H1 (cell line): ENCODE data around the gene TLE3. TPM values are rescaled to one million over a fixed set of nuclear protein-coding genes. Genes with fewer than 3 reads are reported as not detected.

ENCODE experiments used
- CTCF ChIA-PET: fragments of 300-600 bp; sonication (Branson Sonifier 250); formaldehyde crosslinking; loops from one replicate; lab custom pipeline; 2021; ENCODE audit not compliant: partially characterized antibody; lab: Charles Lee
- POLR2A ChIA-PET: fragments of 300-600 bp; sonication (Branson Sonifier 250); formaldehyde crosslinking; loops from one replicate; lab custom pipeline; 2021; ENCODE audit warnings: inconsistent platforms; ENCODE audit not compliant: partially characterized antibody; lab: Charles Lee
- DNase-seq, 2 experiments: peaks; one replicate each; pipeline versions ENCODE4 v3.0.0 to v3.0.0-alpha.2; 2010 to 2022; ENCODE audit warnings: low spot score in 2 of 2, low read depth in 1 of 2, mixed read lengths in 1 of 2
- FAIRE-seq: peaks from 2 replicates; lab custom pipeline; 2011; peaks lifted over from hg19 to GRCh38; lab: Jason Lieb, UNC
- H2AFZ ChIP-seq: 2 replicates; pipeline ENCODE4 v1.8.1; 2012; ENCODE audit warnings: low read length, inconsistent platforms
- H2AK5ac ChIP-seq: 2 replicates; pipeline ENCODE4 v1.6.1; 2013; ENCODE audit warnings: low read depth, low read length
- H2BK120ac ChIP-seq: replicated peaks from 2 replicates; pipeline ENCODE3; 2013; ENCODE audit warnings: low read depth, low read length, inconsistent platforms
- H2BK12ac ChIP-seq: 2 replicates; pipeline ENCODE4 v1.6.1; 2013; ENCODE audit warnings: low read depth, low read length
- H2BK15ac ChIP-seq: 2 replicates; pipeline ENCODE4 v1.6.1; 2013; ENCODE audit warnings: low read length
- H2BK20ac ChIP-seq: 2 replicates; pipeline ENCODE4 v1.6.1; 2013; ENCODE audit warnings: low read length
- H2BK5ac ChIP-seq: 2 replicates; pipeline ENCODE4 v1.6.1; 2013; ENCODE audit warnings: low read depth, low read length
- H3K14ac ChIP-seq: 2 replicates; pipeline ENCODE4 v1.6.1; 2013; ENCODE audit warnings: inconsistent platforms; ENCODE audit not compliant: insufficient read length
- H3K18ac ChIP-seq: 2 replicates; pipeline ENCODE4 v1.6.1; 2013; ENCODE audit warnings: low read length; ENCODE audit errors: extremely low read depth
- H3K23ac ChIP-seq: 2 replicates; pipeline ENCODE4 v1.6.1; 2013; ENCODE audit warnings: inconsistent platforms; ENCODE audit not compliant: insufficient read length
- H3K23me2 ChIP-seq: 2 replicates; pipeline ENCODE4 v1.6.1; 2013; ENCODE audit warnings: low read depth, low read length
- H3K27ac ChIP-seq: 2 replicates; pipeline ENCODE4 v1.6.1; 2011; ENCODE audit warnings: low read depth, low read length, inconsistent platforms
- H3K27me3 ChIP-seq, 4 experiments: replicated peaks in 1 of 4; 1 replicate in 1 of 4; 2 replicates in 3 of 4; pipeline versions ENCODE4 v1.6.1 to v1.8.1; 2011 to 2013; ENCODE audit warnings: low read length in 3 of 4, mild to moderate bottlenecking in 3 of 4, inconsistent platforms in 2 of 4, mixed read lengths in 2 of 4, moderate library complexity in 1 of 4; ENCODE audit not compliant: control insufficient read depth in 3 of 4, insufficient read depth in 3 of 4; ENCODE audit errors: extremely low read depth in 1 of 4
- H3K36me3 ChIP-seq, 4 experiments: 2 replicates each; pipeline versions ENCODE4 v1.6.1 to v1.8.1; 2011 to 2013; ENCODE audit warnings: mild to moderate bottlenecking in 4 of 4, low read length in 3 of 4, moderate library complexity in 2 of 4, control low read depth in 1 of 4, inconsistent platforms in 1 of 4; ENCODE audit not compliant: insufficient read depth in 4 of 4, control insufficient read depth in 2 of 4
- H3K4ac ChIP-seq: replicated peaks from 2 replicates; pipeline ENCODE3; 2013; ENCODE audit warnings: low read length, low read depth, mixed read lengths, inconsistent platforms; ENCODE audit not compliant: insufficient read length
- H3K4me1 ChIP-seq, 4 experiments: replicated peaks in 1 of 4; 1 replicate in 1 of 4; 2 replicates in 3 of 4; pipeline versions ENCODE4 v1.6.1 to v1.8.1; 2011 to 2013; ENCODE audit warnings: low read length in 3 of 4, inconsistent platforms in 2 of 4, mixed read lengths in 1 of 4; ENCODE audit not compliant: insufficient read depth in 4 of 4, control insufficient read depth in 3 of 4
- H3K4me2 ChIP-seq, 2 experiments: 2 replicates each; pipeline versions ENCODE4 v1.6.1 to v1.8.1; 2011 to 2013; ENCODE audit warnings: low read depth in 2 of 2, low read length in 2 of 2, control low read depth in 1 of 2, inconsistent platforms in 1 of 2, mild to moderate bottlenecking in 1 of 2; ENCODE audit not compliant: insufficient read depth in 1 of 2
- H3K4me3 ChIP-seq, 4 experiments: fragments of 200-600, 300-600 bp in 1 of 4; sonication (generic), shearing (Covaris generic), sonication (Bioruptor Twin) in 1 of 4; 2 replicates each; pipeline versions ENCODE4 v1.5.1 to v1.8.1; 2011 to 2016; ENCODE audit warnings: low read length in 4 of 4, low read depth in 3 of 4, control low read depth in 2 of 4, inconsistent platforms in 2 of 4, mild to moderate bottlenecking in 2 of 4, mixed read lengths in 1 of 4, moderate library complexity in 1 of 4; ENCODE audit not compliant: insufficient read depth in 2 of 4; ENCODE audit errors: extremely low read depth in 1 of 4
- H3K56ac ChIP-seq: replicated peaks from 2 replicates; pipeline ENCODE3; 2013; ENCODE audit warnings: low read depth, mild to moderate bottlenecking, mixed read lengths, low read length, inconsistent platforms; ENCODE audit not compliant: insufficient read length
- H3K79me1 ChIP-seq: 2 replicates; pipeline ENCODE4 v1.6.1; 2013; ENCODE audit warnings: low read depth, low read length, control low read depth
- H3K79me2 ChIP-seq, 2 experiments: 2 replicates each; pipeline versions ENCODE4 v1.6.1 to v1.8.1; 2012 to 2013; ENCODE audit warnings: low read length in 2 of 2, mild to moderate bottlenecking in 2 of 2, inconsistent platforms in 1 of 2; ENCODE audit not compliant: insufficient read depth in 2 of 2, control insufficient read depth in 1 of 2
- H3K9ac ChIP-seq, 4 experiments: replicated peaks in 1 of 4; 1 replicate in 1 of 4; 2 replicates in 3 of 4; pipeline versions ENCODE4 v1.6.1 to v1.8.1; 2011 to 2013; ENCODE audit warnings: low read depth in 3 of 4, low read length in 3 of 4, control low read depth in 2 of 4, mild to moderate bottlenecking in 2 of 4, moderate library complexity in 2 of 4, inconsistent platforms in 1 of 4; ENCODE audit errors: extremely low read depth in 1 of 4
- H3K9me3 ChIP-seq, 2 experiments: 2 replicates each; pipeline versions ENCODE4 v1.6.1 to v1.8.1; 2012 to 2013; ENCODE audit warnings: mild to moderate bottlenecking in 2 of 2, moderate library complexity in 2 of 2, control low read depth in 1 of 2, inconsistent platforms in 1 of 2, low read depth in 1 of 2, low read length in 1 of 2, mixed read lengths in 1 of 2; ENCODE audit not compliant: insufficient read depth in 2 of 2
- H4K20me1 ChIP-seq, 2 experiments: replicated peaks in 1 of 2; 2 replicates each; pipeline versions ENCODE3 to v1.8.1; 2011 to 2013; ENCODE audit warnings: inconsistent platforms in 2 of 2, low read length in 2 of 2, mild to moderate bottlenecking in 1 of 2; ENCODE audit not compliant: insufficient read depth in 2 of 2, control insufficient read depth in 1 of 2
- H4K5ac ChIP-seq: 2 replicates; pipeline ENCODE4 v1.6.1; 2013; ENCODE audit warnings: low read length, low read depth, mixed read lengths, inconsistent platforms; ENCODE audit not compliant: insufficient read length
- H4K8ac ChIP-seq: 2 replicates; pipeline ENCODE4 v1.8.0; 2013; ENCODE audit warnings: mild to moderate bottlenecking, moderate library complexity, low read length, inconsistent platforms; ENCODE audit not compliant: insufficient read depth; ENCODE audit errors: extremely low read depth
- H4K91ac ChIP-seq: replicated peaks from 2 replicates; pipeline ENCODE3; 2013; ENCODE audit warnings: low read length, mixed read lengths, inconsistent platforms; ENCODE audit not compliant: insufficient read length
- WGBS, 2 experiments: shearing (Covaris generic) in 1 of 2; methylation state at CpG; one replicate each; pipeline versions ENCODE4 v1.1.6 to v1.1.7; 2013 to 2015; ENCODE audit warnings: low lambda C conversion rate in 2 of 2, mixed read lengths in 2 of 2, inconsistent platforms in 1 of 2, low coverage in 1 of 2, missing lambda C conversion rate in 1 of 2; ENCODE audit not compliant: insufficient replicate concordance in 2 of 2, insufficient coverage in 1 of 2, insufficient read length in 1 of 2; ENCODE audit errors: extremely low coverage in 1 of 2, missing lambda C conversion rate in 1 of 2; 5-methylcytosine and 5-hydroxymethylcytosine counted together
- polyA plus RNA-seq, 7 experiments: library from polyadenylated mRNA; depleted of rRNA in 3 of 7; stranded (reverse) in 5 of 7; unstranded in 2 of 7; fragments of >200 nt in 5 of 7; fragments of 200-250 nt in 2 of 7; gene quantifications; 1 replicate in 5 of 7; 2 replicates in 1 of 7; 4 replicates in 1 of 7; pipeline versions ENCODE4 v1.2.1 to v1.2.3, GENCODE V29; 2011 to 2013; ENCODE audit warnings: missing spikeins in 2 of 7, mixed read lengths in 2 of 7
- total RNA-seq: library from RNA; stranded (reverse); fragmentation: NEBNext Ultra II Directional; extraction: Animal tissue kit (Norgen Biotek cat#: 25700); gene quantifications from 2 replicates; pipeline ENCODE4 v1.2.1, GENCODE V29; 2021

Gene TLE3
- total and polyA plus RNA-seq, 2 of the 8 experiments (the other 6 are each of a cell fraction or from before 2014, with no cell fraction given) = 25.1 to 61.2 TPM

DNA sequence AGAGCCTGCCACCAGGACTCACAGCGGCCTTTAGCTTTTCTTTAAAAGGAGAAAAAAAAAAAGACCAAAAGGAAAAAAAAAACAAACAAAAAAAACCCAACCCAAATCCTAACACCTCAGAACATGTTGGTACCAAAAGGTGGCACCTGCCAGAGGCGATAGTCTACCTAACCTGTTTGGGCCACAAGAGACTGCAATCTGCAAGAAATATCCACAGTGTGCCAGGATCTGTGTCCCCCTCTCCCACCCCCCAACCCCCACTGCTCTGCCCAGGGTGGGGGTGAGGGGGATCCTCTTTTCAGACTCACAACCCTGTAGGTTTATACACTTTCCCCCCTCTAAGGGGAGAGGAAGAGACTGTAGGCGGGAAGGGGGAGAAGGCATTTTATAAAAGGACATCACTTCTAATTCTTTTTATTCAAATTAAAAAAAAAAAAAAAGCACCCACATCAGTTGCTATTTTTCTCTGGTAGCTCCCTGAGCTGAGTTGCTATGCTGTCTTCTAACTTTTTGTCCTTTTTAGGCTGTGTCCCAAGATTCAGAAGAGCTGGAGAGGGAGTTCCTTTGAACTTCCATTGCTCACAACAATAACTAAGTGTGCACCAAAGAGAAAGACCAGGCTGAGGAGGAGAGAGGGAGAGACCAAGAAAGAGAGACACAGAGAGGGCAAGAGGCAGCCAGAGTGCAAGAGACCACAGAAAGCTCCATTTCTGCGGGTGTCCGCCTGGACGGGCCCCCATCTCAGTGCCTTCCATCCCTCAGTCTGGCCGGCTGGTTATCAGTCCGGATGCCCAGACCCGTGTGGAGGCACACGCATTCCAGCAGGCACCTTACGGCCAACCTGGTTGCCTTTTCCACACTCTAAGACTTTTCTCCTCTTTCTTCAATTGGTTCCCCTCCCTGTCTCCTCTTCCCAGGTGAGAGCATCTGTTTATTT lies 48.9 kb downstream of the TLE3 start:
- Histone ChIP-seq H3K36me3 (peaks cover 21 to 50% (median 36%) of the 10 kb centered on the region in 4 experiments), H4K8ac (no peak overlapping the region), H3K23me2 (peaks cover 3% of the 10 kb centered on the region; the same call in 1 of the 2 replicates), H2BK20ac (no peak overlapping the region), H2AFZ (no peak overlapping the region), H3K9ac (no peak overlapping the region), H3K56ac (no peak overlapping the region), H3K79me2 (no peaks in the 10 kb centered on the region), H2AK5ac (no peak overlapping the region), H3K27ac (no peak overlapping the region), H3K4ac (no peak overlapping the region), H3K4me2 (no peak overlapping the region), H3K4me1 (peaks cover 0 to 7% (median 3%) of the 10 kb centered on the region in 4 experiments; a peak in 5 of 7 replicates), H3K23ac (no peak overlapping the region), H4K20me1 (peaks cover 0 to 6% of the 10 kb centered on the region in 2 experiments), H2BK12ac (no peak overlapping the region), H3K79me1 (no peaks in the 10 kb centered on the region), H3K18ac (no peak overlapping the region), H4K91ac (no peak overlapping the region), H2BK120ac (no peak overlapping the region), H3K4me3 (no peak overlapping the region), H3K27me3 (no peaks in the 10 kb centered on the region), H2BK15ac (no peak overlapping the region), H4K5ac (no peak overlapping the region), H2BK5ac (no peak overlapping the region), H3K9me3 (no peaks in the 10 kb centered on the region), H3K14ac (no peak overlapping the region)
- 89% methylated on average over 11 of the region's 11 CpGs; no CpG with 5 or more reads in 1 of the 2 experiments for WGBS, 2 experiments
- ChIA-PET CTCF (interaction anchor here (0.6 to 1.6 kb wide), 3 partner anchors 21 to 400 kb away, joined by 3 read pairs; no protein-coding TSS in a partner anchor), POLR2A (interaction anchor here (0.6 to 1.7 kb wide), 2 partner anchors 25 to 48 kb away, joined by 3 read pairs; no protein-coding TSS in a partner anchor)
- FAIRE-seq (no peak), DNase-seq (no peak)
